SKM-1 treated with dmso at 0.1 percent for 144 hours (cell line): ENCODE data around the gene VAMP3.

Source experiments
- DNase-seq: peaks from one replicate; lab custom pipeline; 2025; ENCODE audit not compliant: unreplicated experiment; lab: John Stamatoyannopoulos, UW

Gene VAMP3, protein sequence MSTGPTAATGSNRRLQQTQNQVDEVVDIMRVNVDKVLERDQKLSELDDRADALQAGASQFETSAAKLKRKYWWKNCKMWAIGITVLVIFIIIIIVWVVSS

DNA sequence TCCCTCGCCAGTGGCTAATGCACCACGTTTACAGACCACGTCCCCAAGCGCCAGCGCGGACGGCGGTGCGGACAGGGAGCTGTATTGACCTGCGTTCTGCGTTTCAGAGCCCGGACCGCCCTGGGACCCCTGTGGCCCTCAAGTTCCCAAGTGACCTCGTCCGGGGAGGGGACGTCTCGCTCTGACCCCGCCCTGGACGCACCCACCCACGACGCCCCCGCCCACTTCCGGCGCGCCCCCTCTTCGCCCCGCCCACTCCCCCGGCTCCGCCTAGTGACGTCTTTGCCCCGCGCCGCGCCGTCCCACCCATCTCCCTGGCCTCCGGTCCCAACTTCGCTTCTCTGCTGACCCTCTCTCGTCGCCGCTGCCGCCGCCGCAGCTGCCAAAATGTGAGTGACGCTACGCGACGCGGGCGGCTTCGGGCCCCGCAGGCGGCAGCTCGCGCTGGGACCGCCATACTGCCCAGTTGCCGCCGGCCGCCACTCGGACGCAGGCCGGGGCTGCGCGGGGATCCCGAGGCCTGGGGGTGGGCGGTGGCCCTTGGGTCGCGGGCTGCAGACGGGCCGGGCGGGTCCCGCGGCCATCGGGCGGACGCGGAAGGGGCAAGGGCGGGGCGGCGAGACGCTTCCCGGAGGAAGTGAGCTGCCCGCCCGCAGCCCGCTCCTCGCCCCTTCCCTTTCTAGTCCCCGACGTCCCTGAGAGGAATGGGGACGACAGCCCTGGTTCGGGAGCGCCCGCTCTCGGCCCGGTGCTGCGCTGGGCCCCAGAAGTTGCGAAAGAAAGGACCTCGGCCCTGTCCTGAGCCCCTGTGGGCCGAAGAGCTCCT lies at the start of gene VAMP3:
Gene VAMP3 (plus strand): TSS at position 300 of the 826 bp plus-strand sequence. CDS start 88 bp downstream, at position 388.
- peak; percentile 81 for DNase-seq

DNA sequence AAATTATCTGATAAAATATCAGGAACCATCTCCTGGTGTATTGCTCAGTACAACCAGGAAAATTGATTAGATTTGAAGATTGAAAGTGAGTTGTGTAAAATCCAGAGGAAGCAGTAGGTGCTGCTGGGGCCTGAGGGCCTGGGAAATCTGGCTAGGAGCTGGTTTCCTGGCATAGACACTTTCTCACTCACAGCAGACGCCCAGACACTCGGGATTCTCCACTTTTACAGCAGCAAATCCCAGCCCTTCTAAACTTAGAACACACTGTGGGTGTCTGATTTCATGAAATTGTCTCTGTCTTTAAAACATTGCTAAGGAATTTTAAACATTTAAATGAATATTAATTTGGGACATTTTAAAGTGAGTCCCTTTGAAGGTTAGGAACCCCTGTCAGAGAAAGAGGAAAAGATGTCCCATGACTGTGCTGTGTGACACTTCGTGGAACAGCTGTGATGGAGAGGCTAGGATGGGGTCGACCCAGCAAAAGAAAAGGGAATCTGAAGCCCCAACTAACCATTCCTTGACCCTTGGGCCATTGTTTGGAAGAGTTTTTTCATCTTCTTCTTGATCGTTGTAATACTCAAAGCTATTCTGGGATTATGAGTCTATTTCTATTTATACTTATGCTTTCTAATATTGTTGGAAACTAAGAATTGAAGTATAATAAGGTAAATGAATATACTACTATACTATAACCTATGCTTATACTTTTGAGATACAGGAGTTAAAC lies 49.0 kb upstream of the VAMP3 start:
- no peak for DNase-seq

DNA sequence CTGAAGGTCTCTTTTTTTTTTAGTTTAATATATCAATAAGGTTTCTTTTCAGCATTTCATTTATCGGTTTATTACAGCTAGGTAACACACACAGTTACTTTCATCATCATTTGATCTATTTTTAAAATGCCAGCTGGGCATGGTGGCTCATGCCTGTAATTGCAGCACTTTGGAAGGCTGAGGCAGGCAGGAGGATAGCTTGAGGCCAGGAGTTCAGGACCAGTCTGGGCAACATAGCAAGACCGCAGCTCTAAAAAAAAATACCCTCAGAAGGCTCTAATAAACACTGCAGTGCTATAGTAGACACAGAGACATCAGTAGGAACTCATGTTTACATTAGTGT lies 48.5 kb upstream of the VAMP3 start:
- DNase-seq, result no peak

DNA sequence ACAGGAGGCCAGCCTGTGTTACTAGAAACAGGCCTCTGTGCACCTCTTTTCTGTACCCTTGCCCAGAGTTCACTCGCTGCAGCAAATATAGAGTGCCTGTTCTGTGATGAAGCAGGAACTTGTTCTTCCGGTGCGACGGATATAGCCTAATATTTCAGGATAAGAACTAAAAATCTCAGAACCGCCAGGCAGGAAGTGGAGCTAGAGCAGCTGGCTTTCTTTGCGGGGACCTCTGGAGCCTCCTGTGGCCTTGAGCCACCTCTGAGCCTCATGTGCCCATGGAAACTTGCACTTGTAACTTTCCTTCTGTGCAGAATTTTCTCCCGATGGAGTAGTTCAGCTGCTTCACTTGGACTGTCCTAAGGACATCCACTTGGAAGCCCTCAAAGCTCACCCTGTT lies 44.5 kb upstream of the VAMP3 start:
- DNase-seq, result no peak

DNA sequence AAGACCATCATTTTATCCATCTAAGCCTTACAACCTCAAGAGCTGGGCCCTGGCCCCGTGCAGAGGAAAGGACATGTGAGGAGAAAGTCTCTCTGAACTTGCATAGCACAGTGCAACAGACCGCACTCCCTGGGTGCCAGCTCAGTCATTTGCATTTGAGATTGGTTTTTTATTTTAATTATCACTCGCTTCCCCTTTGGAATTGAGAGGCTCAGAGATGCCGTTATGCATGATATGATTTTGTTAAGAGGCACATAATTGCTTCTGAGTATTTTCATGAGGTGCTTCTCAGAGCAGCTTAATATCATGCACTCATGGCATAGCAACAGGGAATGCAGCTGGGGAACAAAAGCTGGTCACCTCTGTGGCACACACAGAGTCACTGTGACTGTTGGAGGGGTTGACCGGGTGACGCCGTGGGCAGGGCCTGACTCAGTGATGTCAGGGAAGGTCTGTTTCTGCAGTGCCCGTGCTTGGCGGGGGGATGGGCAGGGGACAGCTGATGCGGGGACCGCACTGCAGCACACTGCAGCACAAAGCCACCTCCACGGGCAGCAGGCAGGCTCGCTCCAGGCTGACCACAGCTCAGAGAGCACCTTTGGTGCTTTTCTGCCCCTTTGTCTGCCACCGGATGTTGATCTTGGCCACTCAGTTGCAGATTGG lies 43.2 kb upstream of the VAMP3 start:
- DNase-seq, result no peak

DNA sequence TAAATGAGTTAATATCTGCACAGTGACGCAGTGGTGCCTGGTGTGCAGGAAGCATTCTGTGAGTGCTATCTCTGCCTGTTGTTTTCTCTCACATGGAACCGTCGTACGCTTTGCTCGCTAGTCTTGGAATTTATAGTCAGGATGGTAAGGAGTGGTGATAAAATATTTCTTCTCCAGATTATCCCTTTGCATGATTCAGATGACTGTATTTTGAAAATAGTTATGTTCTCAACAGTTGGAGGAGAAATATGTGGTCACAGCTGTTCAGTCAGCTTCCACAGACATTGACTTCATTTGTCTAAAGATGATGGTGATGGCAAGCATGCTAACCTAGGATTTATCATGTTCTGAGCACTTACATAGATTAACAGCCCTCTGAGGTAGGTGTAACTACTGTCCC lies 41.3 kb upstream of the VAMP3 start:
- no peak for DNase-seq

DNA sequence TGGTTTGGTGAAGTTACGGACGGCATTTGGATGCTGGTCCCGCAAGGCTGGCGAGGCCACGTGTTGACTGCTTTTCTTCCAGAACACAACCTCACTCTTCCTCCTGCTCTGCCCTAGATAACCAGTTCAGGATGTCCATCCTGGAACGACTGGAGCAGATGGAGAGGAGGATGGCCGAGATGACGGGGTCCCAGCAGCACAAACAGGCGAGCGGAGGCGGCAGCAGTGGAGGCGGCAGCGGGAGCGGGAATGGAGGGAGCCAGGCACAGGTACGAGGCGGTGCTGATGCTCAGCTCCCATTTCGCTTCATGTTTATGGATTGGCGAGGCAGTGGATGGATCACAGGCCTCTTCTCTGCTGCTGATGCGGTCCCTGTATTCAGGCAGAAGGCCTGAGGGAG lies 38.8 kb upstream of the VAMP3 start:
- DNase-seq, result no peak

DNA sequence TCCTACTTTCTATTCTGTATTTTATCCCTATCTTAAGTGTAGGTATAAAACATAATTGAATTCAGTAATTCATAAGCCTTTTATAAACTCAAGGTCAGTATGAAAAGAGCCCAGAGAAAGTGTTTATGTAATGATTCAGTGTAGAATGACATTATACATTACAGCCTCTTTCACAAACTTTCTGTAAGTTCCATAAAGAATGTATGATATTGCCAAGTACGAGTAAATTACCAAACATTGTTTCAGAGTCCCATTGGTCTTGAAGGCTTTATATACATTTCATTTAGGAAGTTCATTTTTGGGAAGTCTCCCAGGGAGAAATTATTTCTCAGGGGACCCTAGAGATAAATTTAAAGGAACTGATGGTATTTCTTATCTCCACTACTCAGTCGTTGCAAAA lies 37.8 kb upstream of the VAMP3 start:
- no peak for DNase-seq

DNA sequence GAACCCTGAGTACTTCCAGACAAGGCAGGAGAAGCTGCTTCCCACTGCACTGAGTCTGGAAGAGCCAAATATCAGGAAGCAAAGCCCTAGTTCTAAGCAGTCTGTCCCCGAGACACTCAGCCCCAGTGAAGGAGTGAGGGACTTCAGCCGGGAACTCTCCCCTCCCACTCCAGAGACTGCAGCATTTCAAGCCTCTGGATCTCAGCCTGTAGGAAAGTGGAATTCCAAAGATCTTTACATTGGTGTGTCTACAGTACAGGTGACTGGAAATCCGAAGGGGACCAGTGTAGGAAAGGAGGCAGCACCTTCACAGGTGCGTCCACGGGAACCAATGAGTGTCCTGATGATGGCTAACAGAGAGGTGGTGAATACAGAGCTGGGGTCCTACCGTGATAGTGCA lies 33.1 kb upstream of the VAMP3 start:
- DNase-seq, result no peak

DNA sequence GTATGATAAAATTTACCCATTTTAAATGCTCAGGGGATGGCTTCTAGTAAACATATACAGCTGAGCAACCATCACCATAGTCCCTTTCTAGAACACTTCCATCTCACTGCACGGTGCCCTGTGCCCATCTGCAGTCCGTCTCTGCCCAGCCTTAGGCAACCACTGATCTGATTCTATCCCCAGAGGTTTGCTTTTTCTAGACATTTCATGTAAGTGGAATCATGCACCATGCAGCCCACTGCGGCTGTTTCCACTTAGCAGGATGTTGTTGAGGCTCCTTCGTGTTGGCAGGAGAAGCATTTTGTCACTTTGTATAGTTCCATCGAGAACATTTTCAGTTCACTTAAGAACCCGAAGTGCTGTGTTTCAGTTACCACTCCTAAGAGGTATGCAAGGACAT lies 27.8 kb upstream of the VAMP3 start:
- DNase-seq, result no peak

DNA sequence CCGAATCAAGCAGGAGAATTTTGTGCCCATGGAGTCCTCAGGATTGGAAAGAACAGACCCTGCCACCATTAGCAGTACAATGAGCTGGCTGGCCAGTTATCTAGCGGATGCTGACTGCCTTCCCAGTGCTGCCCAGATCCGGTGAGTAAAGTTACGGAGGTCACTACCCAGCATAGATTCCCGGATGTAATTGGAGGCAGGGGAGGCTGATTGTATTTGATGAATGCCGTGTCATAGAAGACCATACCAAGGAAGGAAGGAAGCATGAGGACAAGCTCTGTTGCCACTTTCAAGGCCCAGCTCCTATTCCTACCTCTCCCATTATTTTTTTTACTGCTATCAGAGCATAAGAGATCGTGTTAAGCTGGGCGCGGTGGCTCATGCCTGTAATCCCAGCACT lies 26.2 kb upstream of the VAMP3 start:
- no peak for DNase-seq

DNA sequence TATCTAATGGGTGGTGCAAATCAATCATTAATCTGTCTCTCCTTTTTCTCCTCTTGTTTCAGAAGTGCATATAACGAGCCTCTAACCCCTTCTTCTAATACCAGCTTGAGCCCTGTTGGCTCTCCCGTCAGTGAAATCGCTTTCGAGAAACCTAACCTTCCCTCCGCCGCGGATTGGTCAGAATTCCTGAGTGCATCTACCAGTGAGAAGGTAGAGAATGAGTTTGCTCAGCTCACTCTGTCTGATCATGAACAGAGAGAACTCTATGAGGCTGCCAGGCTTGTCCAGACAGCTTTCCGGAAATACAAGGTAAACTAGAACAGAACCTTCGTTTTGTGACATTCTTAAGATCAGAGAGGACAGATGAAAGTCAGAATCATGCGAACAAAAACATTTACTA lies 25.3 kb upstream of the VAMP3 start:
- no peak for DNase-seq

DNA sequence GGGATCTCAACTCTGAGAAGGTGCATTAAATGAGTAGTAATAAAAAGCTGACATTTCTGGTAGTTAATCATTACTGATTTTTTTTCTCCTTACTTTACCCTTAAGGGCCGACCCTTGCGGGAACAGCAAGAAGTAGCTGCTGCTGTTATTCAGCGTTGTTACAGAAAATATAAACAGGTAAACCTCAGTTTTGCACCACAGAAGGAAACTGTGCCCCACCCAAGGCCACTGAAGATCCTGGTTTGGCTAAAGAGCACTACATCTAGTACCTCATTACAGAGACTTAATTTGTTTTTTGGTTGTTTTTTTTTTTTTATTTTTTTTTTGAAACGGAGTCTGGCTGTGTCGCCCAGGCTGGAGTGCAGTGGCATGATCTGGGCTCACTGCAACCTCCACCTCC lies 23.5 kb upstream of the VAMP3 start:
- DNase-seq, result no peak

DNA sequence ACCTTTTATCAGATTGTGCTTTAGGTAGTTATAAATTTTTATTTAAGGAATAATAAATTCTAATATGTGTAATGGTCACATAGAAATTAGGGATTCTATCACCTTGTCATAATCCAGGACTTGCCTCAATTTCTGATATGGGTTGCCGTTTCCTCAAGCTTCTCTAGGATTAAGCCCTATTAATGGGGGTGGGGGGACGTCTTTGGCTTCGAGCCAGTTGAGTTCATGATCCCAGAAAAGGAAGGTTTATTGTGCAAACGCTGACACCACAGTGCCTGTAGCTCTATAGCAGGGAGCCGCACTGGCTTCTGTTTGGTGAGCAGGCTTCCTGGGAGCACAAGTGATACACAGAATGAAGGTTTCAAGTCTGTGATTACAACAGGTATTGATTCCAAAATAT lies 22.0 kb upstream of the VAMP3 start:
- DNase-seq, result no peak

DNA sequence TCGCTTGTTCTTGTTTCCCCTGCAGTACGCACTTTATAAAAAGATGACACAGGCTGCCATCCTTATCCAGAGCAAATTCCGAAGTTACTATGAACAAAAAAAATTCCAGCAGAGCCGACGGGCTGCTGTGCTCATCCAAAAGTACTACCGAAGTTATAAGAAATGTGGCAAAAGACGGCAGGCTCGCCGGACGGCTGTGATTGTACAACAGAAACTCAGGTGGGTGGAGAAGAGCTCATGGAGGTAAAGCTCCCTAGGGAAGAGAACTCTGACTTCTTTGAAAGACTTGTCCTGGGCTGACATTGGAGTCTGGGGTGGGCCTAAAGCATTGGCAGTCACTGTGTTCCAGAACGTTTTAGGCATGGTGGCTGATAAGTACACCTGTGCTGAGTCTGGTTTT lies 19.9 kb upstream of the VAMP3 start:
- no peak for DNase-seq

DNA sequence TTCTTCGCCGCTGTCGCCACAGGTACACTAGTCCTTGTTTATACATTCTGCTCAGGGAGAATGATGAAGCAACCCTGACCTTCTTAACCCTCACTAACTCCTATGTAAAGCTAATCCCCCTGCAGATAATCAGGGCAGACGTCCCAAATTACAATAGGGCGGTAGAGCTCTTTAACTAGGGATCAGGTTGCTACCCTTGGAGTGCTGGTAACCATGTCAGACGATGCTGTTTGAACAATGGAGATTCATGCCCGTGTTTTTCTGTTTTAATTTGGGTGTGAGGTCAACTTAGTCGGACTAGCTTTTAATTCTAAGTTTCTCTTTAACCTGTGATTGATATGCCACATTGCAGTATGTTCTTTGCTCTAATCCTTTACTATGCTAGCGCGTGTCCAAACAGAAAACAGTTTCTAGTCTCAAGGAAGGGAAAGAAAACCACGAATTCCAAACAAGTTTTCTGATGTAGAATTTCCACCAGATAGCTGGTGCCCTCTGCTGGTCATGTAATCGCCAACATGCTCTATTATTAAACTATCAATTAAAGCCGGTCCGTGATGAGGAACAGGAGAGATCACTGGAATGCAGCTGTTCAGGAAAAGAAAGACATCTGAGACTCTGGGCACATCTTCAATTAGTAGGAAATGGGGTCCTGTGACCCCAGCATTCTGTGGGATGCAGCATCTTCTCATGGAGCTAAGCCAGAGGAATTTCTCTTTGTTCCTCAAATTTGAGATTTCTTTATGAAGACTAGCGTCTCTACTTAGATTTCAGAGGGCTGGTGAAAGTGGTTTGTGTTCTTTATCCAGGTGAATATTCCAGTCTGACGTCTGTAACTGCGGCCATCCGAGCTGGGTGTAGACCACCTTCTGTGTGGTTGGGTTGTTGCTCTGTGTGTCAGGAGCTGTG lies 18.3 kb upstream of the VAMP3 start:
- peak; percentile 33 for DNase-seq

DNA sequence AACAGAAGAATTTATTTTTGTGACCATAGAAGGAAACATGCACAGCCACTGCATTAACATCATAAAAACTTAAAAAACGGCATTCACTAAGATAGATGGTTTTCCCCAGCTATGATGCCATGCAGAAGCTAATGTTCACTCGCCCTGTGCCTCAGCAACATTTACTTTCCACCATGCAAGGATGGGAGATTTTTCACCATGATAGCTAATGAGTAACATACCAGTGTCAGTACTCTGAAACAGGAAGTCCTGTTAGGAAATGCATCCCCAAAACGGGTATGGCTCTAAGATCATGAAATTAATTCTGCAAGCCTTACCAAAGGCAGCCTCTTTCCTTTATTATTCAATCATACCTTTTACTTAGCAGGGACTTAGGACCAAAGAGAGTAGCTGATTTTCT lies 17.5 kb upstream of the VAMP3 start:
- DNase-seq, result no peak

DNA sequence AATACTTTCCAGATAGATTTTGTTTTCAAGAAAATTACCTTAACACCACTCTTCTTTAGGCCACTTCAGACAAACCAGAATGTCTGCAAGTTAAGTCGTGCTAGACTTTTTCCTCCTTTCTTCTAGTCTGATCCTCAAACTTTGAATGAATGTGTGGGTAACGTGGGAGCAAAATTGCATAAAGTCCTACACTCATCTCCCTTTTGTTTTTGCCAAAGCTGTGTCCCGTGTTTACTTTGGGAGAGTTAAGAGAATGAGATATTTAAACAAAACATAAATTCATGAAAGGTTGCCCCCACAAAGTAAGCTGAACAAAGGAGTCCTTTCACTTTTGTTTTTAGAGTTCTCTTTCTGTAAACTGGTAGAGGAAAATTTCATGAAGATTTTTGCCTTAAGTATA lies 16.9 kb upstream of the VAMP3 start:
- DNase-seq, result no peak

DNA sequence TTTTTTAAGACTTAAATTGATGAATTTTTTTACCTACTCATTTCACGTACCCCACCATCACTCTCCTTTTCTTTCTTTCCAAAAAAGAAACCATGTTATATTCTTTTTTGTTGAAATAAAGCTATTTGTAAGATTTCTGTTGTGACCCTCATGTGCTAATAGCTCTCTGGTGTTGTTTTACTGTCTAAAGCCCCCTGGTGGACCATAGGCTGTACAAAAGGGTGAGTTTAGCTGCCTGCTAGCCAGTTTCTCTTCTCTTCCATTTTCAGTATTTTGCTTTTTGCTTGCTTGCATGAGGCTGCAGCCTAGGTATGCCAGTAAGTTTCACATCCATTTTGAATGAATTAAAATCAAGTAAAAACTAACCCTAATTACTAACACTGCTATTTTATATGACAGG lies 15.6 kb upstream of the VAMP3 start:
- DNase-seq, result no peak

DNA sequence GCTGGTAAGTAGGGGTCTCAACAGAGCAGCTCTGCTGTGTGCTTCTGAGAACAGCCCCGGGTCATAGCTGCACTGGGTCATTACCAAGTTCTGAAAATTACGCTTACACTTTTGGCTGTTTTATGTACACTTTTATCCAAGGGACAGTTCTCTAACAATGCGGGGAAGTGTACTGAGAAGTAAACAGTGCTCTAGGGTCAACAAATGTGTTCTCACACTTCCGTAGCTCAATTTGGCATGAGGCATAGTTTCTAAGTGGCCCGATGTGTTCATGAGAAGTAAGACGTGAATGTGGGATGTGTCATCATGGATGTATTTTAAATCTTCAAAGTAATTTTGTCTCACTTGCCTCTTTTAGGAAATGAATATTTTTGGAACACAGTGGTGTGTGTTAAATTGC lies 10.9 kb upstream of the VAMP3 start:
- no peak for DNase-seq

DNA sequence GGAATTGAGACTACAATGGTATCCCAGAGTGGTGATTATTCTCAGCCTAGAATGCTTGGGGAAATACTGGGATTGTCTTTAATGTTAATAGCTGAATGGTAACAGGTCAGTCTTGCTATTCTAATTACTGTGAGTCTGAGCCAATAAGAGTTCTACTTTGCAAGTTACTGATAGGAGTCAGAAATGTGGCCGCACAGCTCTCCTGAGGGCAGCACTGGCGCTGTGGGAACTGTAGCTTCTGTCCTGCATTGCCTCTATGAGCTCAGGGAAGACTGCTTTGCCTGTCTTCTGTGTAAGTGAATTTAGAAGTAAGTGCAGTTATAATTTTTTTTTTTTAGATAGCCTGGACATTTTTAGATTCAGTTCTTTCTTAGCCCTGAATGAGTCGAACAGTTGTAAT lies 10.0 kb upstream of the VAMP3 start:
- DNase-seq, result no peak
